SK-MEL-5 (cell line): Measurements from ENCODE around the gene FRK. TPM values are rescaled to one million over a fixed set of nuclear protein-coding genes. Genes with fewer than 3 reads are reported as not detected.
"Not testable (repeated sequence)": the region's sequence is repeated elsewhere in the genome, so short reads cannot be mapped to it uniquely, and the experiment has no call there.

Source experiments
- DNase-seq: peaks from one replicate; pipeline ENCODE4 v3.0.0-alpha.2; 2016; ENCODE audit warnings: low read depth, low spot score
- in situ Hi-C: cut with HindIII; loops from 2 replicates; pipeline ENCODE4 v1.10.0; 2016; ENCODE audit warnings: low sequenced_read_pairs, high pct_unique_total_duplicates, low pct_unique_long_range_greater_than_20kb
- total RNA-seq: library from RNA; depleted of rRNA; stranded (reverse); fragments of >200 nt; shearing (Covaris generic); gene quantifications from 2 replicates; pipeline ENCODE4 v1.2.3, GENCODE V29; 2014

Gene FRK
- total RNA-seq, 1 experiment from 2014 or later, result 1.8 TPM

- DNase-seq, result peak; percentile 36
- in situ Hi-C loops, result no loop called here
These were observed 13.3 kb downstream of the FRK start for GRCh38 chr6:116047173-116047933.

- in situ Hi-C loops, result no loop called here
- DNase-seq, result no peak
These were observed 14.0 kb downstream of the FRK start for GRCh38 chr6:116046737-116047136.

GRCh38 chr6:116046272-116046671 lies 14.4 kb downstream of the FRK start:
- DNase-seq, in situ Hi-C loops: not testable (repeated sequence)

- in situ Hi-C loops, result no loop called here
- no peak for DNase-seq
These were observed 18.8 kb downstream of the FRK start for GRCh38 chr6:116041934-116042333.

GRCh38 chr6:116040993-116041392 lies 19.7 kb downstream of the FRK start:
- in situ Hi-C loops, result no loop called here
- no peak for DNase-seq

GRCh38 chr6:116036885-116037284 lies 23.8 kb downstream of the FRK start:
- in situ Hi-C loops, result no loop called here
- no peak for DNase-seq

- DNase-seq, result no peak
These were observed 24.5 kb downstream of the FRK start for GRCh38 chr6:116036075-116036773.

GRCh38 chr6:116035616-116036015 lies 25.1 kb downstream of the FRK start:
- DNase-seq, result no peak
- in situ Hi-C loops, result no loop called here

More at GRCh38 chr6:116036075-116036773, 24.5 kb downstream of the FRK start:
- in situ Hi-C loops, result no loop called here

- in situ Hi-C loops, result no loop called here
- no peak for DNase-seq
These were observed 26.4 kb downstream of the FRK start for GRCh38 chr6:116034327-116034726.

- in situ Hi-C loops, result no loop called here
These were observed 26.9 kb downstream of the FRK start for GRCh38 chr6:116033687-116034303.

GRCh38 chr6:116030770-116031169 lies 29.9 kb downstream of the FRK start:
- in situ Hi-C loops, result no loop called here
- DNase-seq, result no peak

More at GRCh38 chr6:116033687-116034303, 26.9 kb downstream of the FRK start:
- no peak for DNase-seq

- in situ Hi-C loops, result no loop called here
- no peak for DNase-seq
These were observed 31.2 kb downstream of the FRK start for GRCh38 chr6:116029535-116029934.

GRCh38 chr6:116028233-116028632 lies 32.5 kb downstream of the FRK start:
- in situ Hi-C loops, result no loop called here
- DNase-seq, result no peak

- in situ Hi-C loops, result no loop called here
- DNase-seq, result no peak
These were observed 32.9 kb downstream of the FRK start for GRCh38 chr6:116027801-116028200.

- in situ Hi-C loops, result no loop called here
- DNase-seq, result no peak
These were observed 35.3 kb downstream of the FRK start for GRCh38 chr6:116025405-116025804.

GRCh38 chr6:116022841-116023445 lies 37.7 kb downstream of the FRK start:
- no peak for DNase-seq
- in situ Hi-C loops, result no loop called here

- in situ Hi-C loops, result no loop called here
- DNase-seq, result no peak
These were observed 40.0 kb downstream of the FRK start for GRCh38 chr6:116020738-116021137.

GRCh38 chr6:116019428-116019827 lies 41.3 kb downstream of the FRK start:
- no peak for DNase-seq
- in situ Hi-C loops, result no loop called here
